Progenitor cell of endocrine pancreas (in vitro differentiated cells): ENCODE data around the gene SLC44A5. TPM values are rescaled to one million over a fixed set of nuclear protein-coding genes. Genes with fewer than 3 reads are reported as not detected.
A peak's percentile ranks its signal among the peaks of the same experiment; 100 is the strongest.

Experiments
- DNase-seq: peaks from one replicate; pipeline ENCODE4 v3.0.0; 2021; ENCODE audit warnings: low spot score; ENCODE audit not compliant: unreplicated experiment
- H3K27ac Mint-ChIP-seq: 2 replicates; pipeline ENCODE4 v1.8.0; 2021; ENCODE audit warnings: mild to moderate bottlenecking, moderate library complexity, mixed read lengths
- H3K27me3 Mint-ChIP-seq: 2 replicates; pipeline ENCODE4 v1.8.0; 2021; ENCODE audit warnings: mixed read lengths
- H3K36me3 Mint-ChIP-seq: 2 replicates; pipeline ENCODE4 v1.8.0; 2022; ENCODE audit warnings: mixed read lengths; ENCODE audit not compliant: insufficient read depth
- H3K4me1 Mint-ChIP-seq: 2 replicates; pipeline ENCODE4 v1.8.0; 2021; ENCODE audit warnings: low read depth, mixed read lengths
- H3K4me3 Mint-ChIP-seq: 2 replicates; pipeline ENCODE4 v1.8.0; 2021; ENCODE audit warnings: low read depth, mild to moderate bottlenecking, moderate library complexity, mixed read lengths
- H3K9me3 Mint-ChIP-seq: 2 replicates; pipeline ENCODE4 v1.8.0; 2021; ENCODE audit warnings: low read depth, mixed read lengths
- total RNA-seq: library from RNA; stranded (reverse); gene quantifications from 2 replicates; pipeline ENCODE4 v1.2.1, GENCODE V29; 2021
- TF ChIP-seq, protein P1 (sequence below): fragments of 200-600 bp; sonication (generic); IDR thresholded peaks from one replicate; pipeline ENCODE4 v1.5.0; 2021; ENCODE audit warnings: antibody characterized with exemption, mild to moderate bottlenecking; ENCODE audit not compliant: unreplicated experiment

The SLC44A5 gene
- total RNA-seq, 1 donor from 2014 or later = 8.8 TPM

- TF ChIP-seq, protein P1, sequence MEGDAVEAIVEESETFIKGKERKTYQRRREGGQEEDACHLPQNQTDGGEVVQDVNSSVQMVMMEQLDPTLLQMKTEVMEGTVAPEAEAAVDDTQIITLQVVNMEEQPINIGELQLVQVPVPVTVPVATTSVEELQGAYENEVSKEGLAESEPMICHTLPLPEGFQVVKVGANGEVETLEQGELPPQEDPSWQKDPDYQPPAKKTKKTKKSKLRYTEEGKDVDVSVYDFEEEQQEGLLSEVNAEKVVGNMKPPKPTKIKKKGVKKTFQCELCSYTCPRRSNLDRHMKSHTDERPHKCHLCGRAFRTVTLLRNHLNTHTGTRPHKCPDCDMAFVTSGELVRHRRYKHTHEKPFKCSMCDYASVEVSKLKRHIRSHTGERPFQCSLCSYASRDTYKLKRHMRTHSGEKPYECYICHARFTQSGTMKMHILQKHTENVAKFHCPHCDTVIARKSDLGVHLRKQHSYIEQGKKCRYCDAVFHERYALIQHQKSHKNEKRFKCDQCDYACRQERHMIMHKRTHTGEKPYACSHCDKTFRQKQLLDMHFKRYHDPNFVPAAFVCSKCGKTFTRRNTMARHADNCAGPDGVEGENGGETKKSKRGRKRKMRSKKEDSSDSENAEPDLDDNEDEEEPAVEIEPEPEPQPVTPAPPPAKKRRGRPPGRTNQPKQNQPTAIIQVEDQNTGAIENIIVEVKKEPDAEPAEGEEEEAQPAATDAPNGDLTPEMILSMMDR = no peak
- DNase-seq = no peak
- no peak overlapping the region for H3K4me3 Mint-ChIP-seq
- H3K4me1 Mint-ChIP-seq = peaks cover 23% of the 10 kb centered on the region
- peaks cover 3% of the 10 kb centered on the region for H3K36me3 Mint-ChIP-seq
- H3K9me3 Mint-ChIP-seq = peaks cover 7% of the 10 kb centered on the region
- H3K27ac Mint-ChIP-seq = no peak overlapping the region
- peaks cover 3% of the 10 kb centered on the region for H3K27me3 Mint-ChIP-seq
These were observed 265.2 kb downstream of the SLC44A5 start for GRCh38 chr1:75345538-75346292.

- H3K27ac Mint-ChIP-seq = no peak overlapping the region
These were observed 268.1 kb downstream of the SLC44A5 start for GRCh38 chr1:75342786-75343185.

DNA sequence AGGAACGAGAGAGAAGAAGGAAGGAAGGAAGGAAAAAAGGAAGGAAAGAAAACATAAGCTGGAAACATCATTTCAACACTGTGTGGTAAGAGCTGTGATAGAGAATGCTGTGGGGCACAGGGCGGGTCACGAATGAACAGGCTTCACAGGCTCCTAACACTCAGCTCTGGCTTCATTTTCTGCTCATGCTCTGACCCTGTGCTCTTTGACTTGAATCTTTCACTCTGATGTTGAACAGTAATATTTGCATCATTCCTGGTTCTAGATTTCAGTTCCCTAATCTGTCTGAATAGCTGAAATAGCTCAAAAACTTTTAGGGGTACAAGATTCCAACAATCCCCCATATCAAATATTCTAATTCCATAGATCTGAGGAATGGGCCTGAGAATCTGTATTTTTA is 269.4 kb downstream of the SLC44A5 start:
- Mint-ChIP-seq H3K4me1 (peaks cover 24% of the 10 kb centered on the region), H3K9me3 (no peaks in the 10 kb centered on the region), H3K27ac (peak overlapping the region; percentile 80), H3K4me3 (no peak overlapping the region), H3K27me3 (peaks cover 3% of the 10 kb centered on the region), H3K36me3 (no peaks in the 10 kb centered on the region)
- no peak for DNase-seq
- TF ChIP-seq, protein P1 = no peak

More at GRCh38 chr1:75342786-75343185, 268.1 kb downstream of the SLC44A5 start:
- no peaks in the 10 kb centered on the region for H3K9me3 Mint-ChIP-seq
- no peak overlapping the region for H3K4me3 Mint-ChIP-seq
- H3K27me3 Mint-ChIP-seq = peaks cover 3% of the 10 kb centered on the region
- TF ChIP-seq, protein P1 = no peak
- DNase-seq = no peak
- no peaks in the 10 kb centered on the region for H3K36me3 Mint-ChIP-seq
- peaks cover 30% of the 10 kb centered on the region for H3K4me1 Mint-ChIP-seq

- Mint-ChIP-seq H3K27ac (no peak overlapping the region), H3K4me3 (no peak overlapping the region), H3K9me3 (no peaks in the 10 kb centered on the region), H3K36me3 (no peaks in the 10 kb centered on the region), H3K4me1 (peaks cover 20% of the 10 kb centered on the region), H3K27me3 (peaks cover 3% of the 10 kb centered on the region)
- TF ChIP-seq, protein P1 = no peak
- no peak for DNase-seq
These were observed 272.1 kb downstream of the SLC44A5 start for GRCh38 chr1:75338616-75339483.

- DNase-seq = no peak
- no peaks in the 10 kb centered on the region for H3K9me3 Mint-ChIP-seq
- no peaks in the 10 kb centered on the region for H3K27me3 Mint-ChIP-seq
- H3K4me1 Mint-ChIP-seq = peaks cover 18% of the 10 kb centered on the region
- no peaks in the 10 kb centered on the region for H3K36me3 Mint-ChIP-seq
- no peak overlapping the region for H3K27ac Mint-ChIP-seq
- TF ChIP-seq, protein P1 = no peak
- no peak overlapping the region for H3K4me3 Mint-ChIP-seq
These were observed 276.0 kb downstream of the SLC44A5 start for GRCh38 chr1:75334876-75335389.
